OCI-LY7 (cell line): ENCODE data around the gene GARRE1.

Experiments used
- CTCF ChIP-seq: fragments of 200-600 bp; sonication (generic); conservative IDR thresholded peaks from 2 replicates; pipeline ENCODE4 v1.5.1; 2014; ENCODE audit warnings: mild to moderate bottlenecking, antibody characterized with exemption, low read length, moderate library complexity, mixed read lengths
- EZH2phosphoT487 ChIP-seq: fragments of 200-600 bp; sonication (generic); IDR thresholded peaks from 2 replicates; pipeline ENCODE4 v1.6.1; 2018; ENCODE audit warnings: low read depth, borderline replicate concordance, mild to moderate bottlenecking, mixed run types, antibody characterized with exemption, low read length, moderate library complexity, mixed read lengths

GRCh38 chr19:34265221-34265650, 10.9 kb downstream of the GARRE1 start:
- TF ChIP-seq CTCF (no peak), EZH2phosphoT487 (no peak)
